Breast epithelium (tissue), 4 donors: Measurements from ENCODE around the gene CDKN1A. TPM values are rescaled to one million over a fixed set of nuclear protein-coding genes. Genes with fewer than 3 reads are reported as not detected.

Experiments
- DNase-seq, 2 donors: peaks; one replicate each; pipeline ENCODE4 v3.0.0-alpha.2; 2019; ENCODE audit warnings: low spot score in 2 of 2
- H3K27ac ChIP-seq, 2 donors: fragments of 200-600 bp; sonication (generic) in 1 of 2; one replicate each; pipeline ENCODE4 v1.5.1; 2016 to 2019; ENCODE audit warnings: mild to moderate bottlenecking in 1 of 2
- H3K27me3 ChIP-seq, 2 donors: fragments of 200-600 bp; sonication (generic) in 1 of 2; one replicate each; pipeline versions ENCODE4 v1.5.1 to v1.6.0; 2017 to 2019; ENCODE audit warnings: control low read depth in 1 of 2, mild to moderate bottlenecking in 1 of 2
- H3K36me3 ChIP-seq: fragments of 200-600 bp; one replicate; pipeline ENCODE4 v1.5.1; 2019
- H3K4me1 ChIP-seq, 2 donors: fragments of 200-600 bp; sonication (generic); one replicate each; pipeline ENCODE4 v1.5.1; 2016 to 2019; ENCODE audit warnings: control low read depth in 1 of 2
- H3K4me3 ChIP-seq, 3 donors: fragments of 200-600 bp; sonication (generic); 1 replicate in 2 of 3; 2 replicates in 1 of 3; pipeline ENCODE4 v1.5.1; 2016 to 2019; ENCODE audit warnings: mild to moderate bottlenecking in 3 of 3, moderate library complexity in 2 of 3
- H3K9me3 ChIP-seq, 2 donors: fragments of 200-600 bp; sonication (generic) in 1 of 2; one replicate each; pipeline ENCODE4 v1.5.1; 2016 to 2019; ENCODE audit warnings: control low read depth in 1 of 2
- CTCF ChIP-seq, 3 donors: fragments of 450-650 bp; IDR thresholded peaks; one replicate each; pipeline ENCODE4 v1.5.1; 2016 to 2017; ENCODE audit warnings: antibody characterized with exemption in 3 of 3, mild to moderate bottlenecking in 3 of 3, moderate library complexity in 3 of 3
- POLR2A ChIP-seq: fragments of 450-650 bp; IDR thresholded peaks from one replicate; pipeline ENCODE4 v1.6.1; 2016; ENCODE audit warnings: antibody characterized with exemption, mild to moderate bottlenecking, moderate library complexity
- POLR2AphosphoS5 ChIP-seq, 3 donors: sonication (generic); formaldehyde crosslinking; IDR thresholded peaks; one replicate each; pipeline ENCODE4 v1.6.1; 2017; ENCODE audit warnings: antibody characterized with exemption in 3 of 3
- intact Hi-C: fragments of 100-400 bp; cut with DNase I; formaldehyde crosslinking; loops from one replicate; pipeline ENCODE4 v1.15.1; 2023; ENCODE audit warnings: low total_unique reads
- total RNA-seq, 3 donors: library from RNA; depleted of rRNA; stranded (reverse); fragments of >200 nt; gene quantifications; one replicate each; pipeline ENCODE4 v1.1.0, GENCODE V29; 2016

Gene CDKN1A
- total RNA-seq, 3 donors from 2014 or later: 125 to 144 (median 143) TPM

- Histone ChIP-seq H3K27ac (peak overlapping the region; percentile 83 to 97), H3K4me1 (peaks cover 11% of the 10 kb centered on the region in 2 donors), H3K9me3 (no peaks in the 10 kb centered on the region), H3K27me3 (no peaks in the 10 kb centered on the region), H3K36me3 (no peaks in the 10 kb centered on the region), H3K4me3 (peak overlapping the region in 2 of 3 donors; percentile 38 to 63)
- no peak for DNase-seq
- intact Hi-C loops: no loop called here
- TF ChIP-seq POLR2AphosphoS5 (IDR thresholded peaks at IDR 0.05) (no peak), POLR2A (no peak), CTCF (IDR thresholded peaks at IDR 0.05) (no peak)
These were observed 56.1 kb downstream of the CDKN1A start for GRCh38 chr6:36734486-36735060.

- no peaks in the 10 kb centered on the region for H3K36me3 ChIP-seq
- H3K9me3 ChIP-seq: no peaks in the 10 kb centered on the region
- peak in 1 of 2 donors; percentile 59 for DNase-seq
- intact Hi-C loops: no loop called here
- H3K27me3 ChIP-seq: no peaks in the 10 kb centered on the region
- peaks cover 11% of the 10 kb centered on the region in 2 donors for H3K4me1 ChIP-seq
- peak overlapping the region; percentile 83 to 97 for H3K27ac ChIP-seq
- TF ChIP-seq POLR2A (no peak), POLR2AphosphoS5 (IDR thresholded peaks at IDR 0.05) (peak; percentile 24 to 93 (median 74)), CTCF (IDR thresholded peaks at IDR 0.05) (peak in 1 of 3 donors; percentile 7)
- peak overlapping the region; percentile 3 to 63 (median 38) for H3K4me3 ChIP-seq
These were observed 56.9 kb downstream of the CDKN1A start for GRCh38 chr6:36735110-36736071.

Other genes starting within 250 kb of the CDKN1A start
- gene PXT1, start 235.9 kb upstream of the CDKN1A start, total RNA-seq: under 1 TPM in 1 of 3 donors, not detected in 2; 0.15 TPM
- gene KCTD20, start 235.7 kb upstream of the CDKN1A start, total RNA-seq: 10 to 100 TPM; 59.4 to 64.5 (median 61.6) TPM
- 10 to 100 TPM; 27.5 to 39.4 (median 31.4) TPM for gene STK38, start 131.2 kb upstream of the CDKN1A start, total RNA-seq
- gene SRSF3, start 84.4 kb upstream of the CDKN1A start, total RNA-seq: 100 to 1,000 TPM; 163 to 425 (median 276) TPM
- gene RAB44, start 19.1 kb downstream of the CDKN1A start, total RNA-seq: 1 to 10 TPM in 1 of 3 donors, under 1 TPM in 2; under 0.01 to 1.9 (median 0.29) TPM
- gene CPNE5, start 160.7 kb downstream of the CDKN1A start, total RNA-seq: 1 to 10 TPM in 2 of 3 donors, under 1 TPM in 1; 0.96 to 5.2 (median 3.7) TPM
- gene PPIL1, start 196.1 kb downstream of the CDKN1A start, total RNA-seq: 10 to 100 TPM in 2 of 3 donors, 1 to 10 TPM in 1; 4.5 to 24.7 (median 19.7) TPM
- 10 to 100 TPM; 32.8 to 58.7 (median 45.4) TPM for gene C6orf89, start 207.2 kb downstream of the CDKN1A start, total RNA-seq